Keratinocyte (primary cell): ENCODE data around the gene SLC13A3. TPM values are rescaled to one million over a fixed set of nuclear protein-coding genes. Genes with fewer than 3 reads are reported as not detected.

Experiments
- DNase-seq: peaks from one replicate; pipeline ENCODE4 v3.0.0-alpha.2; 2011; ENCODE audit warnings: low read depth, missing footprints, low spot score
- FAIRE-seq: peaks from 2 replicates; lab custom pipeline; 2011; peaks lifted over from hg19 to GRCh38; lab: Jason Lieb, UNC
- H2AFZ ChIP-seq: 2 replicates; pipeline ENCODE4 v1.6.0; 2012; ENCODE audit warnings: low read length, control low read depth, inconsistent platforms; ENCODE audit not compliant: control insufficient read depth
- H3K27ac ChIP-seq: 2 replicates; pipeline ENCODE4 v1.5.1; 2011; ENCODE audit warnings: low read length; ENCODE audit not compliant: control insufficient read depth, insufficient read depth
- H3K27me3 ChIP-seq: 3 replicates; pipeline ENCODE4 v1.6.0; 2011; ENCODE audit warnings: low read length; ENCODE audit not compliant: control insufficient read depth, insufficient read depth; ENCODE audit errors: extremely low read depth
- H3K36me3 ChIP-seq, 2 experiments: 2 replicates in 1 of 2; 3 replicates in 1 of 2; pipeline ENCODE4 v1.5.1; 2011; ENCODE audit warnings: low read length in 2 of 2, mild to moderate bottlenecking in 1 of 2; ENCODE audit not compliant: control insufficient read depth in 2 of 2, insufficient read depth in 2 of 2; ENCODE audit errors: extremely low read depth in 1 of 2
- H3K4me1 ChIP-seq: 3 replicates; pipeline ENCODE4 v1.5.1; 2011; ENCODE audit warnings: low read length; ENCODE audit not compliant: control insufficient read depth, insufficient read depth; ENCODE audit errors: extremely low read depth
- H3K4me2 ChIP-seq: 3 replicates; pipeline ENCODE4 v1.6.0; 2011; ENCODE audit warnings: low read depth, low read length; ENCODE audit not compliant: control insufficient read depth, insufficient read depth; ENCODE audit errors: extremely low read depth
- H3K4me3 ChIP-seq, 3 experiments: fragments of 200-600 bp in 1 of 3; sonication (generic) in 1 of 3; 2 replicates in 2 of 3; 3 replicates in 1 of 3; pipeline ENCODE4 v1.5.1; 2011 to 2016; ENCODE audit warnings: low read length in 3 of 3, mild to moderate bottlenecking in 3 of 3, control low read depth in 2 of 3, inconsistent platforms in 1 of 3, low read depth in 1 of 3, mixed read lengths in 1 of 3, mixed run types in 1 of 3, moderate library complexity in 1 of 3; ENCODE audit not compliant: control insufficient read depth in 2 of 3, insufficient read depth in 2 of 3; ENCODE audit errors: extremely low read depth in 1 of 3
- H3K79me2 ChIP-seq: 2 replicates; pipeline ENCODE4 v1.6.0; 2012; ENCODE audit warnings: low read length; ENCODE audit not compliant: control insufficient read depth, insufficient read depth
- H3K9ac ChIP-seq: 3 replicates; pipeline ENCODE4 v1.6.0; 2011; ENCODE audit warnings: low read length; ENCODE audit not compliant: control insufficient read depth, insufficient read depth; ENCODE audit errors: extremely low read depth
- H3K9me1 ChIP-seq: 3 replicates; pipeline ENCODE4 v1.6.0; 2011; ENCODE audit warnings: low read length; ENCODE audit not compliant: control insufficient read depth, insufficient read depth; ENCODE audit errors: extremely low read depth
- H3K9me3 ChIP-seq: 2 replicates; pipeline ENCODE4 v1.5.1; 2012; ENCODE audit warnings: low read depth, low read length; ENCODE audit not compliant: control insufficient read depth
- H4K20me1 ChIP-seq: 3 replicates; pipeline ENCODE4 v1.6.0; 2011; ENCODE audit warnings: low read length; ENCODE audit not compliant: control insufficient read depth, insufficient read depth; ENCODE audit errors: extremely low read depth
- EZH2 ChIP-seq: IDR thresholded peaks from one replicate; pipeline ENCODE4 v1.6.1; 2012; ENCODE audit warnings: inconsistent platforms, mild to moderate bottlenecking, low read length, moderate library complexity
- dilution Hi-C: fragments of 300-500 bp; cut with MboI; formaldehyde crosslinking; loops from one replicate; pipeline ENCODE4 v1.7.0; 2020; ENCODE audit warnings: low sequenced_read_pairs; ENCODE audit not compliant: extremely low pct_ligation_motif_present
- polyA plus RNA-seq, 5 experiments: library from polyadenylated mRNA; depleted of rRNA in 3 of 5; stranded (reverse) in 3 of 5; stranded (forward) in 1 of 5; unstranded in 1 of 5; fragments of >200 nt; gene quantifications; 1 replicate in 1 of 5; 2 replicates in 3 of 5; 3 replicates in 1 of 5; pipeline versions ENCODE4 v1.2.1 to v1.2.3, GENCODE V29; 2011 to 2012; ENCODE audit warnings: missing spikeins in 2 of 5, low read depth in 1 of 5, low replicate concordance in 1 of 5
- TF ChIP-seq, protein P1 (sequence below), 3 experiments: IDR thresholded peaks in 1 of 3; conservative IDR thresholded peaks in 1 of 3; optimal IDR thresholded peaks in 1 of 3; 2 replicates in 2 of 3; 3 replicates in 1 of 3; pipeline versions ENCODE3 to v1.5.1; 2011; ENCODE audit warnings: low read length in 3 of 3, mild to moderate bottlenecking in 3 of 3, moderate library complexity in 2 of 3, control low read depth in 1 of 3, inconsistent platforms in 1 of 3; ENCODE audit not compliant: insufficient read depth in 2 of 3; ENCODE audit errors: extremely low read depth in 1 of 3

Gene SLC13A3
- polyA plus RNA-seq, 1 donor (not counting 4 experiments of a cell fraction or from before 2014, with no cell fraction given), result 4.5 TPM

DNA sequence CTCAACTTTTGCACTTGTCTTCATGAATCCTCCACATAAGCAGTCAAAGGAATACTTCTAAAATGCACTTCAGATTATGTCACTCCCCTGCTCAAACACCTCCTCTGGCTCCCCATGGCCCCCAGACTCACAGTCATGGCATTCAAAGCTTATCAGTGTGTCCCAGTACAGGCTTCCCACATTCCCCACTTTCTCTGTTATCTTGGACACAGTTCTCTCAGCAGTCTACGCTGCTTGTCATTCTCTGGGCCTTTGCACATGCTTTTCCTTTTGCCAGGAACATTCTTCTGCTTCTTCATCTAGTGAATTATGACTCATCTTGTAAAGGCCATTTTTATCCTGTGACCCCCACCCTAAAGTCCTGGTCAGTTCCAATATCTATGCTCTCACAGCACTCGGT is 31.8 kb downstream of the SLC13A3 start:
- TF ChIP-seq EZH2, result no peak
- TF ChIP-seq, protein P1, sequence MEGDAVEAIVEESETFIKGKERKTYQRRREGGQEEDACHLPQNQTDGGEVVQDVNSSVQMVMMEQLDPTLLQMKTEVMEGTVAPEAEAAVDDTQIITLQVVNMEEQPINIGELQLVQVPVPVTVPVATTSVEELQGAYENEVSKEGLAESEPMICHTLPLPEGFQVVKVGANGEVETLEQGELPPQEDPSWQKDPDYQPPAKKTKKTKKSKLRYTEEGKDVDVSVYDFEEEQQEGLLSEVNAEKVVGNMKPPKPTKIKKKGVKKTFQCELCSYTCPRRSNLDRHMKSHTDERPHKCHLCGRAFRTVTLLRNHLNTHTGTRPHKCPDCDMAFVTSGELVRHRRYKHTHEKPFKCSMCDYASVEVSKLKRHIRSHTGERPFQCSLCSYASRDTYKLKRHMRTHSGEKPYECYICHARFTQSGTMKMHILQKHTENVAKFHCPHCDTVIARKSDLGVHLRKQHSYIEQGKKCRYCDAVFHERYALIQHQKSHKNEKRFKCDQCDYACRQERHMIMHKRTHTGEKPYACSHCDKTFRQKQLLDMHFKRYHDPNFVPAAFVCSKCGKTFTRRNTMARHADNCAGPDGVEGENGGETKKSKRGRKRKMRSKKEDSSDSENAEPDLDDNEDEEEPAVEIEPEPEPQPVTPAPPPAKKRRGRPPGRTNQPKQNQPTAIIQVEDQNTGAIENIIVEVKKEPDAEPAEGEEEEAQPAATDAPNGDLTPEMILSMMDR (optimal IDR thresholded peaks at IDR 0.05 in 1 of 3, IDR thresholded peaks at IDR 0.05 in 1 of 3, conservative IDR thresholded peaks at IDR 0.05 in 1 of 3; ENCODE audit: extremely low read depth in 1 of 3, insufficient read depth in 2 of 3, low read length in 3 of 3), result no peak
- no peaks in the 10 kb centered on the region for H4K20me1 ChIP-seq
- no peaks in the 10 kb centered on the region for H3K4me1 ChIP-seq
- H3K9ac ChIP-seq, result no peak overlapping the region
- dilution Hi-C loops, result no loop called here
- H3K4me2 ChIP-seq, result no peak overlapping the region
- no peak overlapping the region for H3K4me3 ChIP-seq
- H2AFZ ChIP-seq, result no peak overlapping the region
- no peaks in the 10 kb centered on the region for H3K36me3 ChIP-seq
- no peaks in the 10 kb centered on the region for H3K9me3 ChIP-seq
- no peak overlapping the region for H3K27ac ChIP-seq
- no peak for FAIRE-seq
- no peaks in the 10 kb centered on the region for H3K79me2 ChIP-seq
- H3K9me1 ChIP-seq, result no peaks in the 10 kb centered on the region
- DNase-seq, result no peak
- H3K27me3 ChIP-seq, result no peaks in the 10 kb centered on the region

DNA sequence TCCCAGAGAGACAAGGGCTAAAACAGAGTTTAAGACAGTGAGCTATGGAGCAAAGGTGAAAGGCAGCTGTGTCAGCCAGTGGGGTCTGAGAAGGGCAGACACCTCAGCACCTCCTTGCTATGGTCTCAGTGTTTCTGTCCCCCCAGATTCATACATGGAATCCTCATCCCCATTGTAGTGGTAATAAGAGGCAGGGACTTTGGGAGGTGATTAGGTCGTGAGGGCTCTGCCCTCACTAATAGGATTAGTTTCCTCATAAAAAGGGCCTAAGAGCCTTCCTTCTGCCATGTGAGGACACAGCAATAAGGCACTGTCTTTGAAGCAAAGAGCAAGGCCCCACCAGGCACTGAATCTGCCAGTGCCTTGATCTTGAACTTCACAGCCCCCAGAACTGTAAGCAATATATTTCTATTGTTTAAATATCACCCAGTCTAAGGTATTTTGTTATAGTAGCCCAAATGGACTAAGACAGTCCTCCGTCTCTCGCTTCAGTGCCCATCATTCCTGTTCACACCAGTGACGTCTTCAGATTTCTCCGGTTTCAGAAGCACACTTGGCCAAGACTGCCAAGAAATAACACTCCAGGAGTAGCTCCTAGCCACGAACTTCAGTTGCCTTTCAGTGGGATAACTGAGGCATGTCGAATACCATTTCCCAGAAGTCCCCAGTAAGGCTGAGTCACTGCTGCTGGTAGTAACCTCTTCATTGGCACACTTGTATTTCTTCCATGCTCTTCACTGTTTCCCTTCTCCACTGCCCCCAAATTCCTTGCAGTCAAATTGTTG is 32.8 kb downstream of the SLC13A3 start:
- no peaks in the 10 kb centered on the region for H3K9me3 ChIP-seq
- H2AFZ ChIP-seq, result no peak overlapping the region
- no peaks in the 10 kb centered on the region for H4K20me1 ChIP-seq
- no peaks in the 10 kb centered on the region for H3K36me3 ChIP-seq
- no peak overlapping the region for H3K4me3 ChIP-seq
- no peaks in the 10 kb centered on the region for H3K9me1 ChIP-seq
- TF ChIP-seq, protein P1 (optimal IDR thresholded peaks at IDR 0.05 in 1 of 3, IDR thresholded peaks at IDR 0.05 in 1 of 3, conservative IDR thresholded peaks at IDR 0.05 in 1 of 3; ENCODE audit: extremely low read depth in 1 of 3, insufficient read depth in 2 of 3, low read length in 3 of 3), result no peak
- no peak for TF ChIP-seq EZH2
- no peaks in the 10 kb centered on the region for H3K79me2 ChIP-seq
- H3K4me2 ChIP-seq, result no peak overlapping the region
- no peak overlapping the region for H3K27ac ChIP-seq
- H3K4me1 ChIP-seq, result no peaks in the 10 kb centered on the region
- no peak overlapping the region for H3K9ac ChIP-seq
- dilution Hi-C loops, result no loop called here
- H3K27me3 ChIP-seq, result no peaks in the 10 kb centered on the region
- DNase-seq (no peak), FAIRE-seq (no peak)
